Heart left ventricle (tissue), 16 donors: ENCODE results near the gene UBE2R2. TPM values are rescaled to one million over a fixed set of nuclear protein-coding genes. Genes with fewer than 3 reads are reported as not detected.
"Not testable (repeated sequence)": the region's sequence is repeated elsewhere in the genome, so short reads cannot be mapped to it uniquely, and the experiment has no call there.

ENCODE experiments used
- ATAC-seq, 4 donors: fragments of 200-7000 bp; cut with Tn5 transposase; one replicate each; pipeline ENCODE4 v1.9.1; 2020 to 2022; ENCODE audit warnings: moderate library complexity in 4 of 4, mild to moderate bottlenecking in 3 of 4, moderate number of reproducible peaks in 1 of 4
- DNase-seq, 5 donors: peaks; one replicate each; pipeline ENCODE4 v3.0.0-alpha.2; 2020
- H3K27ac ChIP-seq, 12 donors: fragments of 200-600 bp; sonication (generic) in 4 of 12; one replicate each; pipeline versions ENCODE4 v1.5.0 to v1.8.0; 2016 to 2022; ENCODE audit warnings: mild to moderate bottlenecking in 2 of 12
- H3K27me3 ChIP-seq, 9 donors: fragments of 200-600 bp; sonication (generic) in 2 of 9; one replicate each; pipeline versions ENCODE4 v1.5.1 to v1.8.0; 2016 to 2022; ENCODE audit warnings: mild to moderate bottlenecking in 3 of 9
- H3K36me3 ChIP-seq, 9 donors: fragments of 200-600 bp; sonication (generic) in 2 of 9; one replicate each; pipeline versions ENCODE4 v1.5.0 to v1.8.0; 2018 to 2022; ENCODE audit warnings: mild to moderate bottlenecking in 2 of 9
- H3K4me1 ChIP-seq, 12 donors: fragments of 200-600 bp; sonication (generic) in 4 of 12; one replicate each; pipeline versions ENCODE4 v1.5.0 to v1.8.0; 2016 to 2022; ENCODE audit warnings: mild to moderate bottlenecking in 3 of 12
- H3K4me3 ChIP-seq, 12 donors: fragments of 200-600 bp; sonication (generic) in 4 of 12; one replicate each; pipeline versions ENCODE4 v1.5.0 to v1.8.0; 2017 to 2022; ENCODE audit warnings: mild to moderate bottlenecking in 9 of 12, moderate library complexity in 4 of 12
- H3K9me3 ChIP-seq, 12 donors: fragments of 200-600 bp; sonication (generic) in 4 of 12; one replicate each; pipeline versions ENCODE4 v1.5.0 to v1.8.0; 2016 to 2022; ENCODE audit warnings: mild to moderate bottlenecking in 1 of 12
- CTCF ChIP-seq, 12 donors: fragments of 200-600 bp; sonication (generic) in 4 of 12; IDR thresholded peaks; one replicate each; pipeline versions ENCODE4 v1.5.0 to v1.8.0; 2018 to 2022; ENCODE audit warnings: antibody characterized with exemption in 12 of 12, mild to moderate bottlenecking in 5 of 12
- POLR2A ChIP-seq, 2 donors: fragments of 450-650 bp; IDR thresholded peaks; one replicate each; pipeline ENCODE4 v1.6.1; 2017; ENCODE audit warnings: antibody characterized with exemption in 2 of 2, mild to moderate bottlenecking in 2 of 2, moderate library complexity in 2 of 2
- WGBS, 4 donors: extraction: QIAGEN DNeasy Blood & Tissue Kit in 2 of 4; methylation state at CpG; one replicate each; pipeline versions ENCODE4 v1.1.5 to v1.1.7; 2013 to 2018; 5-methylcytosine and 5-hydroxymethylcytosine counted together
- intact Hi-C, 10 donors: fragments of 100-400 bp; cut with DNase I; formaldehyde crosslinking; loops; one replicate each; pipeline versions ENCODE4 v1.11.1 to v1.14.2; 2022
- polyA plus RNA-seq, 2 donors: library from polyadenylated mRNA; stranded (reverse); fragments of 200-250 nt; gene quantifications; one replicate each; pipeline ENCODE4 v1.2.3, GENCODE V29; 2013
- total RNA-seq, 9 donors: library from RNA; depleted of rRNA in 2 of 9; stranded (reverse); fragments of >200 nt in 2 of 9; fragmentation: NEBNext Ultra II Directional in 3 of 9; extraction: Animal tissue kit (Norgen Biotek cat#: 25700) in 3 of 9; gene quantifications; one replicate each; pipeline versions ENCODE4 v1.1.0 to v1.2.4, GENCODE V29; 2016 to 2023
- donor health status: ischemic (EF 13 %, LVEDD 7.1; RV severe dilation, severe dysfunction).
- donor health status: healthy with polysubstance abuse.
- donor health status: DM: no; HTN: yes; CAD: no.
- donor health status: DM: no; HTN: no; CAD: no.
- donor health status: ischemic (EF 25% LVEDD 6.9; RV normal size, moderate dysfunction).
- donor health status: ischemic (EF 25% LVEDD 5.7; RV mildly dilated, moderate dysfunction).
- donor health status: healthy.
- donor health status: DM: yes; HTN: yes; CAD: no.
- donor health status: ischemic (EF 35%, LVEDD 5.7; RV mildly dilated, moderate dysfunction).
- donor health status: nonischemic (EF 11% LVEDD 7.7; RV severe dilation, severe dysfunction).
- donor health status: DM: yes; HTN: yes; CAD: no.
- donor health status: PGD.
- donor health status: ischemic (EF 29% LVEDD 5.4; RV normal size, mild dysfunction).
- donor health status: nonischemic (EF 23%, LVEDD 6.1; RV moderate dilation, normal function).

Gene UBE2R2
- total and polyA plus RNA-seq, 11 donors: 18.6 to 45.7 (median 39.5) TPM

DNA sequence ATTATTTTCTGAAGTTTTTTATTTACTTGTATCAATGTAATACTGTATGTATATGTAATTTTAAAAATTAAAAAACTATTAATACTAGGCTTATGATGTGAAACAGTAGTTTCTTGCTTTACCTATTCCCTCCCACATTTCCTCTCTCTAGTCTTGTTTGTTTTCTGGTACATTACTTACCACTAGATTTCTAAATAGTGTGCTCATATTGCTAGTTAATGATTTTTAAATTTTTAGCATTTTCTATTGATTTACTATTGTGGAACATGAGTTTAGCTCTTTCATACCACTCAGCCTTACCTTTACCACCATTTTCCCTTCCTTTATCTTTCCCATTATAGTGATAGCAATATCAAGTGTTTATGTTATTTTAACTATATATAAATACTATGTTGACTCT lies 39.3 kb downstream of the UBE2R2 start:
- Histone ChIP-seq H3K9me3 (no peaks in the 10 kb centered on the region), H3K27me3 (no peaks in the 10 kb centered on the region), H3K36me3 (no peaks in the 10 kb centered on the region), H3K4me3 (no peak overlapping the region), H3K4me1 (peaks cover 6 to 64% (median 33%) of the 10 kb centered on the region in 12 donors), H3K27ac (no peak overlapping the region)
- ATAC-seq (no peak), DNase-seq (no peak)
- TF ChIP-seq POLR2A (IDR thresholded peaks at IDR 0.05): no peak
- no peak for TF ChIP-seq CTCF (IDR thresholded peaks at IDR 0.05)
- intact Hi-C loops: no loop called here

GRCh38 chr9:33858423-33858822 lies 41.5 kb downstream of the UBE2R2 start:
- no peak for ATAC-seq
- no peak for TF ChIP-seq POLR2A (IDR thresholded peaks at IDR 0.05)
- WGBS, 4 donors: 65 to 78% (median 71%) methylated on average over 3 of the region's 3 CpGs
- Histone ChIP-seq H3K4me3 (no peak overlapping the region), H3K27ac (no peak overlapping the region), H3K36me3 (no peaks in the 10 kb centered on the region), H3K9me3 (no peaks in the 10 kb centered on the region), H3K4me1 (peaks cover 0 to 64% (median 26%) of the 10 kb centered on the region in 12 donors), H3K27me3 (no peaks in the 10 kb centered on the region)
- DNase-seq: no peak
- intact Hi-C loops: no loop called here

- DNase-seq (no peak), ATAC-seq (no peak)
- 67 to 88% (median 84%) methylated on average over 1 of the region's 1 CpG for WGBS, 4 donors
- no peaks in the 10 kb centered on the region for H3K9me3 ChIP-seq
- peaks cover 0 to 11% (median 0%) of the 10 kb centered on the region in 9 donors for H3K36me3 ChIP-seq
- TF ChIP-seq CTCF (IDR thresholded peaks at IDR 0.05) (no peak), POLR2A (IDR thresholded peaks at IDR 0.05) (no peak)
- no peak overlapping the region for H3K27ac ChIP-seq
- no peak overlapping the region for H3K4me3 ChIP-seq
- intact Hi-C loops: no loop called here
- H3K4me1 ChIP-seq: peaks cover 0 to 57% (median 24%) of the 10 kb centered on the region in 12 donors
- no peaks in the 10 kb centered on the region for H3K27me3 ChIP-seq
Measured at GRCh38 chr9:33860200-33860871, 43.4 kb downstream of the UBE2R2 start.

- Histone ChIP-seq H3K4me1 (peaks cover 0 to 51% (median 20%) of the 10 kb centered on the region in 12 donors), H3K36me3 (peaks cover 0 to 11% (median 0%) of the 10 kb centered on the region in 9 donors), H3K27me3 (no peaks in the 10 kb centered on the region), H3K27ac (peak overlapping the region in 1 of 12 donors; percentile 10), H3K4me3 (no peak overlapping the region), H3K9me3 (no peaks in the 10 kb centered on the region)
- WGBS, 4 donors: 79 to 83% (median 81%) methylated on average over 10 of the region's 10 CpGs
- TF ChIP-seq POLR2A (IDR thresholded peaks at IDR 0.05) (no peak), CTCF (IDR thresholded peaks at IDR 0.05) (no peak)
- no peak for DNase-seq
- no peak for ATAC-seq
- intact Hi-C loops: no loop called here
Measured at GRCh38 chr9:33861917-33862453, 45.0 kb downstream of the UBE2R2 start.

- Histone ChIP-seq H3K27ac (peak overlapping the region in 1 of 12 donors; percentile 10), H3K36me3 (peaks cover 0 to 11% (median 0%) of the 10 kb centered on the region in 9 donors), H3K4me1 (peaks cover 0 to 50% (median 27%) of the 10 kb centered on the region in 12 donors)
- ATAC-seq, H3K27me3 ChIP-seq, H3K9me3 ChIP-seq, DNase-seq, intact Hi-C loops, H3K4me3 ChIP-seq: not testable (repeated sequence)
- WGBS, 4 donors: 85 to 97% (median 90%) methylated on average over 8 of the region's 8 CpGs
Measured at GRCh38 chr9:33863027-33863426, 46.1 kb downstream of the UBE2R2 start.
